ENCODE measurements around the gene LBHD1. TPM values are rescaled to one million over a fixed set of nuclear protein-coding genes. Genes with fewer than 3 reads are reported as not detected.
"Not testable (repeated sequence)": the region's sequence is repeated elsewhere in the genome, so short reads cannot be mapped to it uniquely, and the experiment has no call there.

LBHD1 gene
- total RNA-seq, 2 donors from 2014 or later: 7.1 to 12.3 TPM

- H3K9me3 ChIP-seq: no peaks in the 10 kb centered on the region
- no peak overlapping the region for H3K4me3 ChIP-seq
- DNase-seq: no peak
- TF ChIP-seq, protein P1, sequence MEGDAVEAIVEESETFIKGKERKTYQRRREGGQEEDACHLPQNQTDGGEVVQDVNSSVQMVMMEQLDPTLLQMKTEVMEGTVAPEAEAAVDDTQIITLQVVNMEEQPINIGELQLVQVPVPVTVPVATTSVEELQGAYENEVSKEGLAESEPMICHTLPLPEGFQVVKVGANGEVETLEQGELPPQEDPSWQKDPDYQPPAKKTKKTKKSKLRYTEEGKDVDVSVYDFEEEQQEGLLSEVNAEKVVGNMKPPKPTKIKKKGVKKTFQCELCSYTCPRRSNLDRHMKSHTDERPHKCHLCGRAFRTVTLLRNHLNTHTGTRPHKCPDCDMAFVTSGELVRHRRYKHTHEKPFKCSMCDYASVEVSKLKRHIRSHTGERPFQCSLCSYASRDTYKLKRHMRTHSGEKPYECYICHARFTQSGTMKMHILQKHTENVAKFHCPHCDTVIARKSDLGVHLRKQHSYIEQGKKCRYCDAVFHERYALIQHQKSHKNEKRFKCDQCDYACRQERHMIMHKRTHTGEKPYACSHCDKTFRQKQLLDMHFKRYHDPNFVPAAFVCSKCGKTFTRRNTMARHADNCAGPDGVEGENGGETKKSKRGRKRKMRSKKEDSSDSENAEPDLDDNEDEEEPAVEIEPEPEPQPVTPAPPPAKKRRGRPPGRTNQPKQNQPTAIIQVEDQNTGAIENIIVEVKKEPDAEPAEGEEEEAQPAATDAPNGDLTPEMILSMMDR (IDR thresholded peaks at IDR 0.05): no peak
- H3K27ac ChIP-seq: no peak overlapping the region
- no peak overlapping the region for H3K9ac ChIP-seq (ENCODE audit: low read depth in 2 of 2, low read length in 2 of 2)
- H3K36me3 ChIP-seq: no peaks in the 10 kb centered on the region
- intact Hi-C loops (cut with DNase I): no loop called here
- peaks cover 16% of the 10 kb centered on the region for H3K4me1 ChIP-seq
- H3K27me3 ChIP-seq: no peaks in the 10 kb centered on the region
Observed at GRCh38 chr11:62676698-62677097, 4.6 kb upstream of the LBHD1 start.

GRCh38 chr11:62675415-62675814 is 3.3 kb upstream of the LBHD1 start:
- H3K27me3 ChIP-seq; DNase-seq; intact Hi-C loops (cut with DNase I); H3K36me3 ChIP-seq; H3K27ac ChIP-seq; H3K9me3 ChIP-seq; H3K9ac ChIP-seq (ENCODE audit: low read depth in 2 of 2, low read length in 2 of 2); H3K4me3 ChIP-seq: not testable (repeated sequence)
- H3K4me1 ChIP-seq: peaks cover 16% of the 10 kb centered on the region

- peaks cover 23% of the 10 kb centered on the region for H3K4me1 ChIP-seq
- no peaks in the 10 kb centered on the region for H3K9me3 ChIP-seq
- no peak for DNase-seq
- no peaks in the 10 kb centered on the region for H3K36me3 ChIP-seq
- H3K9ac ChIP-seq (ENCODE audit: low read depth in 2 of 2, low read length in 2 of 2): peak overlapping the region in 1 of 2 donors; percentile 99
- TF ChIP-seq, protein P1 (IDR thresholded peaks at IDR 0.05): no peak
- no peaks in the 10 kb centered on the region for H3K27me3 ChIP-seq
- no peak overlapping the region for H3K4me3 ChIP-seq
- no peak overlapping the region for H3K27ac ChIP-seq
- intact Hi-C loops (cut with DNase I): no loop called here
Observed at GRCh38 chr11:62673196-62673525, 1.1 kb upstream of the LBHD1 start.

- Histone ChIP-seq H3K27ac (peak overlapping the region; percentile 81), H3K4me1 (peaks cover 27% of the 10 kb centered on the region), H3K27me3 (no peaks in the 10 kb centered on the region), H3K36me3 (no peaks in the 10 kb centered on the region), H3K9me3 (no peaks in the 10 kb centered on the region), H3K9ac (ENCODE audit: low read depth in 2 of 2, low read length in 2 of 2) (peak overlapping the region; percentile 96 to 99), H3K4me3 (peak overlapping the region; percentile 57)
- TF ChIP-seq, protein P1 (IDR thresholded peaks at IDR 0.05): no peak
- intact Hi-C loops (cut with DNase I): no loop called here
- no peak for DNase-seq
Observed at GRCh38 chr11:62671236-62671607, 845 bp downstream of the LBHD1 start.

GRCh38 chr11:62669420-62670161 is 2.5 kb downstream of the LBHD1 start:
- peak overlapping the region; percentile 3 to 55 for H3K9ac ChIP-seq (ENCODE audit: low read depth in 2 of 2, low read length in 2 of 2)
- H3K4me1 ChIP-seq: peaks cover 28% of the 10 kb centered on the region

GRCh38 chr11:62667460-62667859 is 4.6 kb downstream of the LBHD1 start:
- no peak overlapping the region for H3K4me3 ChIP-seq
- intact Hi-C loops (cut with DNase I): no loop called here
- H3K9me3 ChIP-seq: no peaks in the 10 kb centered on the region
- DNase-seq: no peak
- peaks cover 23% of the 10 kb centered on the region for H3K4me1 ChIP-seq
- no peak overlapping the region for H3K9ac ChIP-seq (ENCODE audit: low read depth in 2 of 2, low read length in 2 of 2)
- TF ChIP-seq, protein P1 (IDR thresholded peaks at IDR 0.05): no peak
- H3K27ac ChIP-seq: no peak overlapping the region
- H3K27me3 ChIP-seq: no peaks in the 10 kb centered on the region
- no peaks in the 10 kb centered on the region for H3K36me3 ChIP-seq

More at GRCh38 chr11:62669420-62670161, 2.5 kb downstream of the LBHD1 start:
- intact Hi-C loops (cut with DNase I): no loop called here
- Histone ChIP-seq H3K27me3 (no peaks in the 10 kb centered on the region), H3K36me3 (no peaks in the 10 kb centered on the region), H3K27ac (peak overlapping the region; percentile 81), H3K4me3 (no peak overlapping the region), H3K9me3 (no peaks in the 10 kb centered on the region)
- DNase-seq: peak; percentile 81
- TF ChIP-seq, protein P1 (IDR thresholded peaks at IDR 0.05): no peak

Measured in colonic mucosa (tissue), 4 donors.